SK-N-SH treated with all-trans-retinoic acid at 6 μM for 48 hours (cell line): ENCODE results near the gene TMEM245.

Experiments used
- RARB ChIP-seq: fragments of 250-450 bp; sonication (Bioruptor Pico); IDR thresholded peaks from 2 replicates; pipeline ENCODE4 v1.8.0; 2021; ENCODE audit warnings: mild to moderate bottlenecking, moderate library complexity
- ZFP30 ChIP-seq: fragments of 450-650 bp; formaldehyde crosslinking; IDR thresholded peaks from 2 replicates; pipeline ENCODE4 v1.5.0; 2022; ENCODE audit warnings: mild to moderate bottlenecking, moderate library complexity
- ZNF565 ChIP-seq: fragments of 450-650 bp; formaldehyde crosslinking; conservative IDR thresholded peaks from 2 replicates; pipeline ENCODE4 v1.5.0; 2020; ENCODE audit warnings: low read depth, mild to moderate bottlenecking, moderate library complexity
- ZNF8 ChIP-seq: fragments of 450-650 bp; formaldehyde crosslinking; IDR thresholded peaks from 2 replicates; pipeline ENCODE4 v1.5.0; 2020; ENCODE audit warnings: mild to moderate bottlenecking, moderate library complexity

DNA sequence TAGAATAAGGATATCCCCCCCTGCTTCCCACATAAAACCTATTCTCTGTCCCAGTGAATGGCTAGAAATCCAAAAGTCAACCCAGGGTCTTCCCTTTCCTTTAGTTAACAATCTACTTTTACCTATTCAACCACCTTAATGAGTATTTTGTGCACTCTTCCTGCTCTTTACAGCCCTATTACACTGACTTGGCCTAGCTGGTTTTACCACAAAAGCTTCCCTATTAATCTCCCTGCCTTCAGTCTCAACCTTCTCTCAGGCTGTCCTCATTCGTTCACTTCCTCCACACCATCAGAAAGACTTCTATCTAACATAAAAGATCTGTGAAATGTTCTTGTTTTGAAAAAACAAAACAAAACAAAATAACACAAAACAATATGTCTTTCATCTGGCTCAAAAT is 122.6 kb downstream of the TMEM245 start:
- TF ChIP-seq ZFP30 (CRISPR knock-in tag) (no peak), ZNF8 (no peak), RARB (CRISPR knock-in tag) (no peak), ZNF565 (CRISPR knock-in tag) (no peak)
